Inflammatory macrophage treated with lipopolysaccharide for 1 hour (primary cell): ENCODE data around the gene TGFA.

Experiments used
- DNase-seq, 2 donors: peaks; one replicate each; pipeline ENCODE4 v3.0.0-alpha.2; 2020 to 2022

TGFA gene

GRCh38 chr2:70552501-70553333 is 909 bp downstream of the TGFA start:
- peak in 1 of 2 donors; percentile 29 for DNase-seq

GRCh38 chr2:70551167-70551566 is 2.5 kb downstream of the TGFA start:
- DNase-seq: no peak

DNA sequence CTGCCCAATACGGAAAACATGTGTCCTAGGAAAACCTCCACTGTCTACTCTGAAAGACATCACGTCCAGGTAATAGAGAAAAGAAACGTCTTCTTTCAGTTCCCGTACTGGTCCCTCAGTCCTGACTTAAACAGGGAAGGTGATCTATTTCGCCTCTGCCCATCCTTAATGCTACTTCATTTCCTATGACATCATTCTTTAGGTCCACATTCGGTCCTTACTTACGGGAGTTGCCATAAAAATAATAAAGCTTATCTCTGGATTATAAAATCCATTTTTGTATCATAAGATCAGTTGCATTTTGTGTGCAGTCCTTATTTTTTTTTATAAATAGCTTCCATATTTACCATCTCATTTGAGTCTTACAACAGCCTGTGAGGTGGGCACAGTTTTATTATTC is 3.7 kb downstream of the TGFA start:
- no peak for DNase-seq

DNA sequence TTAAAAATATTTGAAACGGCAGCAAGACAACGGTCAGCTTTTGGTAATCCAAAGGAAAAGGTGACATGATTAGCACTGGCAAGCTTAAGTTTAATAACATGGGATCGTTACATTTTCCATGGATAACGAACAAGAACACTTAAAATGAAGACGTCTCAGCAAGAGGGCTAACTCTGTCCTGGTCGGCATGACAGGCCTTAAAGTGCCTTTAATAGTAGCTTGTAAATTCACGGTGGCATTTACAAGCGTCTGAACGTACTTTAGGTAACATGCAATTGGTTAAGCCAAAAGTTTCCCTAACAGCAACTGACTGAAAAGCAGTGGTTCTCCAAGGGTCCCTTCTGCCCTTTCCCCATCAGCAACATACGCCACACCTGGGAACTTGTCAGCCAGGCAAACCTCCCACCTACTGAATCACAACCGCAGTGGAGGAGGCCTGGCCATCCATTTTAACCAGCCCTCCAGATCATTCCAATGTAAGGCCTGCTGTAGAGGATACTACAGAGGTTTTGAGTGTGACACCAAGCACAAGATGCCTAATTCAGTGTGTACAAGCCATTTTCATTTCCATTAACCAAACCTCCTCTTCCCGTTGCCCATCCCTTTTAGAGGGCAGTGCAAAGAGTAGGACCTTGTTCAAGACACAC is 4.4 kb downstream of the TGFA start:
- DNase-seq: no peak

GRCh38 chr2:70548233-70548632 is 5.4 kb downstream of the TGFA start:
- DNase-seq: no peak

- DNase-seq: no peak
These were observed 6.7 kb downstream of the TGFA start for GRCh38 chr2:70546885-70547284.

DNA sequence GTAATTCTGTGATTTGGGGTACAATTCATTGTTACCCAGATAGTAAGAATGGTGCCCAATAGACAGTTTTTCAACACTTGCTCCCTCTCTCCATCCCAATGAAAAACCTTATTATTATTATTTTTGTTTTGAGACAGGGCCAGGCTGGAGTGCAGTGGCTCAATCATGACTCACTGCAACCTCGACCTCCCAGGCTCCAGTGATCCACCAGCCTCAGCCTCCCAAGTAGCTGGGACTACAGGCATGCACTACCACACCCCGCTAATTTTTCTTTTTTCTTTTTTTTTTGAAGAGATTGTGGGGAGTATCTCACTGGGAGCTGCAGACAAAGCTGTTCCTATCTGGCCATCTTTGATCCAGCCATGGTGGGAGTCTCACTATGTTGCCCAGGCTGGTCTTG is 7.2 kb downstream of the TGFA start:
- DNase-seq: no peak

DNA sequence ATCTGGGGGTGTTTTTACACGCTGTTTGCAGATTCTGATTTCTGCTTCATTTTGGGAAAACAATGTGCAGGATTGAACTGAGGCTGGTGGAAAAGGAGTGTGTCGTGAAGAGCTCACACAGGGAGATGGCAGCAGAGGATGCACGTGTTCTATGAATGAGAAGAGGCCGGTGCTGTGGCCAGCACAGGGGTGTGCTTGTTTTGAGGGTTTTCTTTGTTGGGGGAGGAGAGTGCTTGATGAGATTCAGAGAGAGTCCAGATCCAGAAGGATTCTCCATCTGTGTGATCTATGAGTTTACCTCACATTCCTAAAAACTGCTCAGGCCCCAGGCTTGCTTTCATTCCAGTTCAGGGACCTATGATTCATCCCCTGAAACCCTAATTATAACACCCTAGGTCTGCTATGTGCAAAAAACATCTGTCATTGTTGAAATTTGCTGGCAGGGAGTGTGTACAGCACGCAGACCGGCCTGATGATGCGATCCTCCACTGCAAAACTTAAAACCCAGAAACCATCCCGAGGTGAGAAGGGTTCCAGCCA is 12.1 kb downstream of the TGFA start:
- no peak for DNase-seq

DNA sequence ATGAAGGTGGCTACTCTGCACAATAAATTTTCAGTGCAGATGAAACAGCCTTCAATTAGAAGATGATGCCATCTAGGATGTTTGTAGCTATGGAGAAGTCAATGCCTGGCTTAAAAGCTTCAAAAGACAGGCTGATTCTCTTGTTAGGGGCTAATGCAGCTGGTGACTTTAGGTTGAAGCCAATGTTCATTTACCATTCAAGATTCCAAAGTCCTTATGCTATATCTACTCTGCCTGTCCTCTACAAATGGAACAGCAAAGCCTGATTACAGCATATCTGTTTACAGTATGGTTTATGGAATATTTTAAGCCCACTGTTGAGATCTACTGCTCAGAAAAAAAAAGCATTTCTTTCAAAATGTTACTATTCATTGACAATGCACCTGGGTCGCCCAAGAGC is 15.8 kb downstream of the TGFA start:
- no peak for DNase-seq

- DNase-seq: no peak
These were observed 17.0 kb downstream of the TGFA start for GRCh38 chr2:70536517-70537055.

DNA sequence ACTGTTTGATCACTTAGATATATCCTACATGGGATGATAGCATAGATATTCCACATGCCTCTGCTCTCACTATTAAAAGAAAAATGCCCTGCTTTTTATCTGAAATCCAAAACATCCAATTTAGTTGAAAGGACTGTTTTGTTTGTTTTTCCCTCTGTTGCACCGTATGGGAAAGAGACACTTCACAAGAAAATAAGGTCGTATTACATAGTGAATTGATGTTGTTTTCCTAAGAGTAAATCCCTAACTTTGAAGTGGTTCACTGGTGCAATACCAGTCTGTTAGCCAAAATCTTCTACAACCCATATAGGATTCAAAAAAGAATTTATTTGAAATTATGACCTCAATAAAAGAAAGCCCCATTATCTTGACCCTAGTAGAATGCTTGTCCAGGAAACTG is 18.1 kb downstream of the TGFA start:
- no peak for DNase-seq

DNA sequence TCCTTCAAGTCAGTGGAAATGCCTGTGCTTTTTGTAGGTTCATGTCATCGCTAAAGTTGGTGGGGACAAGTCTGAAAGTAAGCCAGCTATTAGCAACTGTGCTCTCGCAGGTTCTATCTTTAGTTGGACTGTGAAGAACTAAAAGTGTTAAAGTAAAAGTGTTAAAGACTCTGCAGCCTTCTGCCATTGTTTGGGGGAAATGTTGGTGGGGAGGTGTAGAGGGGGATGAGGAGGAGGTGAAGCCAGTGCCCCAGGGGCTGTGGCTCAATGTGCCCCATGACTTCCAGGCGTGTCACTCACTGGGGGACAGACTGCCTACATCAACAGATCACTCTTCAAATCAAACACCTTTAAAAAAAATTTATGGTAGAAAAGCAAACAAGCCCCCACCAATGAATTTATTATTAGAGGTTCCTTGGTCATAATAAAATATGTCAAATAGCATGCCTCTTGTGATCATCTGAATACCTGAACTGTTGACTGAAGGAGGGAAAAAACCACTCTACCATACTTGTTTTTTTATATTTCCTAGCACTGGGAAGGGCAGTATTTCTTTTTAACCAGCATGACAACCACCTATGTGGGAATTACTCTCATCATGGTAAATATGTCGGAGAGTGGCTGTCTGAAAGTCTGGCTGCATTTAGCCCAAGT is 19.3 kb downstream of the TGFA start:
- DNase-seq: no peak

- no peak for DNase-seq
These were observed 21.2 kb downstream of the TGFA start for GRCh38 chr2:70532244-70532935.

DNA sequence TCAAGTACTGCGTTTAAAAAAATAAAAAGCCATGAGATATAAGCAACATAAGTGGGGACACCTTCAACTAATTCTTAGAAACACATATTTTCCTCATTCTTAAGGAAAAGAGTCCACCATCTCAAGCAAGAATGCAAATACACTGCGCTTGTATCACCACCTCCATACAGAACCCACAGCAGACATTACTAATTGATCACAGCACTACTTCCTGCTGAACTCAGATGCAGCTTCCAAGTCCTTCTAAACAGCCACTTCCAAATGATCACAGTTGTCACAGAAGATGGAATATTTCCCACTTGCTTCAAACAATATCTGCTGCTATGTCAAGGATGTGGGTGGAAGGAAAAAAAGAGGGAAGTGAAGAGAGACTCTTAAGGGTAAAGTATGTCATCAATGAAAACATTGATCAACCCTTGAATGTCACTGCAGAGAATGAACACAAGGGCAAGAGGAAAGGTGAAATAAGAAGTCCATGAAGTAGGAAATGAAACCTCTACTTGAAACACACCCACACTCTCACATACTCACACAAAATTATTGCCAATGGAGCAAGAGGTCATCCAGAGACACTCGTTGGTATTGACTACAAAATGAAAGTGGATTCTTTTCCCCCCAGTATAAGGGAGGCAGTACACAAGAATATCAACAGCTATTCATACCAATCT is 22.1 kb downstream of the TGFA start:
- DNase-seq: peak; percentile 63 to 73

GRCh38 chr2:70529610-70530009 is 24.0 kb downstream of the TGFA start:
- peak; percentile 66 to 70 for DNase-seq

GRCh38 chr2:70528929-70529328 is 24.7 kb downstream of the TGFA start:
- no peak for DNase-seq

DNA sequence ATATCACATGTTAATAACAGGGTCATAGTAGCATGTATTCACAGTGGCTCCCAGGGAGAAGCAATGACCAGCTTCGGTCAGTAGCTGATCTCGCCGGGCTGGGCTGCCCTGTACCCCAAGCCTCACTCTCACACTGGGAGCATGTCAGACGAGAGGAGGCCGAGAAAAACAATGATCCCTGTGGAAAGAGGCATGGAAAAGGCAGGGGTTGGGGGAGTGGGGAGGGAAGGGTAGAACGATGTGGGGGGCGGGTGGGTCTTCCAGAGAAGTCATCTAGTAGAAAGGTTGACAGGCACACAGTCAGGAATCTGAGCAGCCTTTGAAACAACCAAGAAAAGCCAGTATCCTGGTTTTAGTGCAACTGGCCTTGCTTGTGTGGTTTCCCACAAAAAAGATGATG is 25.4 kb downstream of the TGFA start:
- DNase-seq: no peak

DNA sequence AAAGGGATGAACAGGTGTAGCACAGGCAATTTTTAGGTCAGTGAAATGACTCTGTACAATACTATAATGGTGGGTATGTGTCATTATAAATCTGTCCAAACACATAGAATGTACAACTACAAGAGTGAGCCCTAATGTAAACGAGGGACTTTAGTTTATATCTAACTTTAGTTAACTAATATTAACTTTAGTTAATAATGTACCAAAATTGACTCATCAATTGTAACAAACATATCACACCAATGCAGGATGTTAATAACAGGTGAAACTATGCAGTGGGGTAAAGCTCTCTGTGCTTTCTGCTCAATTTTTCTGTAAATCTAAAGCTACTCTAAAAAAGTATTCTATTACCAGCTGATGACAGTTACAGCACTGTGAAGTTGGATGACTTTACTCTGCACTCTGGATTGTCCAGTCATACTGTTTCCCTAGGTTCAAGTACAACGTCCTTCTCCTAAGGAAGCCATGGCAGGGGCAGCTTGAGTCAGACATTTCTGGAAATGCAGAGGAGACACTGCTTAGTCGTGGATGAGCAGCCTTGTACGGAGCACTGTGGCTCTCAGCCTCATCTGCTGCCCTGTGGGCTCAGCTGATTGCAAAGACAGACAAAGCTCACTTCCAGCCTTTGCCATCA is 26.1 kb downstream of the TGFA start:
- no peak for DNase-seq

GRCh38 chr2:70526126-70526525 is 27.5 kb downstream of the TGFA start:
- no peak for DNase-seq

GRCh38 chr2:70525032-70525431 is 28.6 kb downstream of the TGFA start:
- no peak for DNase-seq
